Measurements from ENCODE around the gene TRMT61B.

Gene TRMT61B

GRCh38 chr2:28894470-28895188 is 24.5 kb upstream of the TRMT61B start, which contains the start of gene WDR43:
WDR43 (plus strand) TSS chr2:28894667; CDS start chr2:28894699, 32 bp downstream.
- no peaks in the 10 kb centered on the region for H3K36me3 ChIP-seq
- peak within 1 kb of the TSS; percentile 77 to 82 for H3K27ac ChIP-seq
- H3K9me3 ChIP-seq, result no peaks in the 10 kb centered on the region
- intact Hi-C loops (cut with DNase I; ENCODE audit: low total_unique reads), result no loop called here
- H3K4me3 ChIP-seq, result peak within 1 kb of the TSS; percentile 97 to 98
- peaks cover 0 to 39% (median 20%) of the 10 kb centered on the region in 4 donors for H3K4me1 ChIP-seq
- TF ChIP-seq CTCF (IDR thresholded peaks at IDR 0.05), result peak in 1 of 2 experiments; percentile 17
- DNase-seq, result peak; percentile 96 to 99
- no peaks in the 10 kb centered on the region for H3K27me3 ChIP-seq

- Histone ChIP-seq H3K4me1 (peaks cover 0 to 34% (median 20%) of the 10 kb centered on the region in 4 donors), H3K36me3 (no peaks in the 10 kb centered on the region), H3K4me3 (peak overlapping the region in 1 of 2 donors; percentile 98), H3K9me3 (no peaks in the 10 kb centered on the region), H3K27ac (no peak overlapping the region), H3K27me3 (no peaks in the 10 kb centered on the region)
- intact Hi-C loops (cut with DNase I; ENCODE audit: low total_unique reads), result no loop called here
- TF ChIP-seq CTCF (IDR thresholded peaks at IDR 0.05), result no peak
- DNase-seq, result peak in 1 of 2 donors; percentile 62
Observed at GRCh38 chr2:28893488-28893887, 23.4 kb upstream of the TRMT61B start.

- Histone ChIP-seq H3K4me3 (no peak overlapping the region), H3K4me1 (no peaks in the 10 kb centered on the region), H3K27ac (no peak overlapping the region), H3K9me3 (no peaks in the 10 kb centered on the region), H3K27me3 (peaks cover 0 to 9% of the 10 kb centered on the region in 2 donors), H3K36me3 (no peaks in the 10 kb centered on the region)
- no peak for DNase-seq
- intact Hi-C loops (cut with DNase I; ENCODE audit: low total_unique reads), result loop anchor here (10.0 kb wide), 1 partner anchor 315 kb away; no protein-coding TSS in a partner anchor
- TF ChIP-seq CTCF (IDR thresholded peaks at IDR 0.05), result no peak
Observed at GRCh38 chr2:28880193-28880592, 10.1 kb upstream of the TRMT61B start.

- no peak for TF ChIP-seq CTCF (IDR thresholded peaks at IDR 0.05)
- Histone ChIP-seq H3K4me1 (peaks cover 0 to 34% (median 23%) of the 10 kb centered on the region in 4 donors), H3K36me3 (no peaks in the 10 kb centered on the region), H3K4me3 (no peak overlapping the region), H3K9me3 (no peaks in the 10 kb centered on the region), H3K27ac (no peak overlapping the region), H3K27me3 (no peaks in the 10 kb centered on the region)
- intact Hi-C loops (cut with DNase I; ENCODE audit: low total_unique reads), result no loop called here
- no peak for DNase-seq
Observed at GRCh38 chr2:28871620-28872019, 1.5 kb upstream of the TRMT61B start.

- peak in 1 of 2 donors; percentile 20 for DNase-seq
- no peaks in the 10 kb centered on the region for H3K27me3 ChIP-seq
- TF ChIP-seq CTCF (IDR thresholded peaks at IDR 0.05), result no peak
- no peaks in the 10 kb centered on the region for H3K36me3 ChIP-seq
- peaks cover 0 to 34% (median 26%) of the 10 kb centered on the region in 4 donors for H3K4me1 ChIP-seq
- H3K9me3 ChIP-seq, result no peaks in the 10 kb centered on the region
- peak overlapping the region; percentile 68 to 72 for H3K4me3 ChIP-seq
- peak overlapping the region; percentile 69 to 76 for H3K27ac ChIP-seq
- intact Hi-C loops (cut with DNase I; ENCODE audit: low total_unique reads), result no loop called here
Observed at GRCh38 chr2:28869494-28870145, 489 bp downstream of the TRMT61B start.
